AG04450 (cell line): ENCODE data around the gene S100A16. TPM values are rescaled to one million over a fixed set of nuclear protein-coding genes. Genes with fewer than 3 reads are reported as not detected.
"Not testable (repeated sequence)": the region's sequence is repeated elsewhere in the genome, so short reads cannot be mapped to it uniquely, and the experiment has no call there.

ENCODE experiments used
- CTCF ChIA-PET: fragments of 300-600, 350-600 bp; formaldehyde crosslinking; extraction: SDS; loops from one replicate; lab custom pipeline; 2022; ENCODE audit warnings: antibody characterized with exemption, inconsistent platforms; lab: Charles Lee
- POLR2A ChIA-PET: fragments of 350-600 bp; formaldehyde crosslinking; extraction: SDS; loops from one replicate; lab custom pipeline; 2021; ENCODE audit warnings: antibody characterized with exemption, inconsistent platforms; lab: Yijun Ruan, JAX
- DNase-seq: peaks from one replicate; pipeline ENCODE4 v3.0.0-alpha.2; 2011; ENCODE audit warnings: low read depth, low spot score
- H3K27ac ChIP-seq: one replicate; pipeline ENCODE4 v1.5.1; 2012; ENCODE audit warnings: low read depth, low read length, control low read depth
- H3K27me3 ChIP-seq: one replicate; pipeline ENCODE4 v1.6.0; 2012; ENCODE audit warnings: low read length; ENCODE audit not compliant: control insufficient read depth, insufficient read depth
- H3K4me3 ChIP-seq: 2 replicates; pipeline ENCODE4 v1.5.1; 2011; ENCODE audit warnings: mild to moderate bottlenecking, low read depth, low read length, control low read depth
- H3K9me3 ChIP-seq: 2 replicates; pipeline ENCODE4 v1.5.1; 2012; ENCODE audit warnings: low read length; ENCODE audit not compliant: control insufficient read depth, insufficient read depth
- polyA plus RNA-seq: library from polyadenylated mRNA; depleted of rRNA; stranded (reverse); fragments of >200 nt; gene quantifications from 2 replicates; pipeline ENCODE4 v1.2.3, GENCODE V29; 2011
- TF ChIP-seq, protein P1 (sequence below): IDR thresholded peaks from 2 replicates; pipeline ENCODE4 v1.5.1; 2011; ENCODE audit warnings: low read depth, low read length, control low read depth, inconsistent platforms

S100A16 gene
- polyA plus RNA-seq, 1 experiment = 224 TPM

DNA sequence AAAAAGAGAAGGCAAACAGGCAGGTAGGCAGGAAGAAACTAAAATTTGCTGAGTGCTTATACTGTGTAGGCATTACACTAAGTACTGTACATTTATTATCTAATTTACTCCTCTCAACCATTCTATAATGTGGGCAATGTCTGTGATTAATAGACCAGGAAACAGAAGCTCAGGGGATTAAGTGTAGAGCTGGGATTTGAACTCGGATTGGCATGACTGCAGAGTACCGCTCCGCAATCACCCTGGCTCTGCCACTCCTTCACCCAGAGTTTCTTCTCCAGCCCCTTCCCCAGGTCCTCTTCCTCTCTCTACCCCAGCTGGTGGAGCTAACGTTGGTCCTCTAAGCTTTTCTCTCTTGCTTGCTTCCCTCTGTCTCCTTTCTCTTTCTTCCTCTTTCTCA lies 35.8 kb downstream of the S100A16 start:
- POLR2A ChIA-PET = interaction anchor here (0.6 to 1.2 kb wide), 3 partner anchors 50 to 415 kb away, joined by 3 to 9 read pairs (median 3); partner anchors contain the start of genes CHTOP and S100A13
- CTCF ChIA-PET = interaction anchor here (1.2 to 3.8 kb wide), 5 partner anchors 7 to 225 kb away, joined by 3 to 20 read pairs (median 7); partner anchors contain the start of genes S100A1 and S100A13
- Histone ChIP-seq H3K4me3 (no peak overlapping the region), H3K27me3 (no peaks in the 10 kb centered on the region), H3K27ac (no peak overlapping the region), H3K9me3 (no peaks in the 10 kb centered on the region; the same call in 1 of the 2 replicates)
- DNase-seq = no peak
- TF ChIP-seq, protein P1, sequence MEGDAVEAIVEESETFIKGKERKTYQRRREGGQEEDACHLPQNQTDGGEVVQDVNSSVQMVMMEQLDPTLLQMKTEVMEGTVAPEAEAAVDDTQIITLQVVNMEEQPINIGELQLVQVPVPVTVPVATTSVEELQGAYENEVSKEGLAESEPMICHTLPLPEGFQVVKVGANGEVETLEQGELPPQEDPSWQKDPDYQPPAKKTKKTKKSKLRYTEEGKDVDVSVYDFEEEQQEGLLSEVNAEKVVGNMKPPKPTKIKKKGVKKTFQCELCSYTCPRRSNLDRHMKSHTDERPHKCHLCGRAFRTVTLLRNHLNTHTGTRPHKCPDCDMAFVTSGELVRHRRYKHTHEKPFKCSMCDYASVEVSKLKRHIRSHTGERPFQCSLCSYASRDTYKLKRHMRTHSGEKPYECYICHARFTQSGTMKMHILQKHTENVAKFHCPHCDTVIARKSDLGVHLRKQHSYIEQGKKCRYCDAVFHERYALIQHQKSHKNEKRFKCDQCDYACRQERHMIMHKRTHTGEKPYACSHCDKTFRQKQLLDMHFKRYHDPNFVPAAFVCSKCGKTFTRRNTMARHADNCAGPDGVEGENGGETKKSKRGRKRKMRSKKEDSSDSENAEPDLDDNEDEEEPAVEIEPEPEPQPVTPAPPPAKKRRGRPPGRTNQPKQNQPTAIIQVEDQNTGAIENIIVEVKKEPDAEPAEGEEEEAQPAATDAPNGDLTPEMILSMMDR = no peak

DNA sequence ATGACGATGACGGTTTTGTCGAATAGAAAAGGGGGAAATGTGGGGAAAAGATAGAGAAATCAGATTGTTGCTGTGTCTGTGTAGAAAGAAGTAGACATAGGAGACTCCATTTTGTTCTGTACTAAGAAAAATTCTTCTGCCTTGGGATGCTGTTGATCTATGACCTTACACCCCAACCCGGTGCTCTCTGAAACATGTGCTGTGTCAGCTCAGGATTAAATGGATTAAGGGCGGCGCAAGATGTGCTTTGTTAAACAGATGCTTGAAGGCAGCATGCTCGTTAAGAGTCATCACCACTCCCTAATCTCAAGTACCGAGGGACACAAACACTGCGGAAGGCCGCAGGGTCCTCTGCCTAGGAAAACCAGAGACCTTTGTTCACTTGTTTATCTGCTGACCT lies 37.4 kb downstream of the S100A16 start:
- H3K4me3 ChIP-seq, DNase-seq, H3K9me3 ChIP-seq, H3K27me3 ChIP-seq, POLR2A ChIA-PET, H3K27ac ChIP-seq: not testable (repeated sequence)
- CTCF ChIA-PET = interaction anchor here (1.2 to 3.8 kb wide), 3 partner anchors 43 to 65 kb away, joined by 3 to 20 read pairs (median 5); partner anchors contain the start of gene S100A13

GRCh38 chr1:153575081-153575491 lies 37.9 kb downstream of the S100A16 start:
- H3K27me3 ChIP-seq, H3K27ac ChIP-seq, H3K9me3 ChIP-seq, DNase-seq, H3K4me3 ChIP-seq, POLR2A ChIA-PET: not testable (repeated sequence)
- CTCF ChIA-PET = interaction anchor here (1.2 kb wide), 1 partner anchor 65 kb away, joined by 3 read pairs; no protein-coding TSS in a partner anchor

DNA sequence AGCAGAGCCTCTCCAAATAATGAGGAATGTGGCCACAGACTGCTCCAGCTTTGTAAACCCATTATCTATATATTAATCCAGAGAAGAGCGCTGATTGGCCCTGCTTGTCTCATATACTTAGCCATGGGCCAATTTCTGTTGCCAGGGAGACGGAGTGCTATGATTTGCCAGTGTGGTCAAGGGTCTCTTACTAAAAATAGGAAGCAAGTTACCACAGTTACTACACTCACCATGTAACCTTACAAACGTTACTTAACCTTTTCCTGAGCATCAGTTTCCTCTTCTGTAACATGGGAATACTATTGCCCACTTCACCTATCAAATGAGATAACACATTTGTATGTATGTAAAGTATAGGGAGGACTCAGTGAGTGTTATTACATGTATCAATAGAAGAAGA lies 39.6 kb downstream of the S100A16 start:
- TF ChIP-seq, protein P1 = no peak
- H3K4me3 ChIP-seq = no peak overlapping the region
- no peak for DNase-seq
- H3K9me3 ChIP-seq = no peaks in the 10 kb centered on the region; the same call in 1 of the 2 replicates
- peak overlapping the region; percentile 32 for H3K27ac ChIP-seq
- ChIA-PET POLR2A (interaction anchor here (0.7 to 2.1 kb wide), 6 partner anchors 22 to 71 kb away, joined by 3 to 14 read pairs (median 7); partner anchors contain the start of genes CHTOP and S100A13), CTCF (interaction anchor here (0.5 to 7.0 kb wide), 33 partner anchors 8 to 413 kb away, joined by 3 to 165 read pairs (median 11); partner anchors contain the start of genes CHTOP, ILF2, INTS3 and RAB13)
- H3K27me3 ChIP-seq = no peaks in the 10 kb centered on the region

DNA sequence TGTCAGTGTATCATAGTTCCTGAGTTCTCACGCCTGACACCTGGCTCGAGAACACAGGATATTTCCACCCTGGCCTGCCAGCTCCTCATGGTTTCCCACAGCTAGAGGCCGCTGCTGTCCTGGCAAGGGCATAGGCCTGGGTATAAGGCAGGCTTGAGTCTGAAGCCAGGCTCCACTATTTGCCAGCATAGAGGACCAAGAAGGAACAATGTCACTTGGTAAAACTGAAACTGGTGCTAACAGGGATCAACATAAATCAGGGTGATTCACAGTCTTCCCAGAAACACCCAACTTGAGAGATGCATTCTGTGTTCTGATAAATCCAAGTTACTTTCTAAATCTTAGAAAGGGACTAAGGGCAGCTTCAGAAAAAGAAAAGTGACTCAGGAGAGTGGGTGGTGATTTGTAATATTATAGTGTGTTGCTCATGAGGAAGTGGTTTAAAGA lies 40.3 kb downstream of the S100A16 start:
- no peaks in the 10 kb centered on the region for H3K27me3 ChIP-seq
- H3K27ac ChIP-seq = peak overlapping the region; percentile 77
- H3K9me3 ChIP-seq = no peaks in the 10 kb centered on the region; the same call in 1 of the 2 replicates
- CTCF ChIA-PET = interaction anchor here (0.6 to 7.0 kb wide), 55 partner anchors 9 to 414 kb away, joined by 3 to 165 read pairs (median 7); partner anchors contain the start of genes CHTOP, ILF2, INTS3 and RAB13
- DNase-seq = no peak
- peak overlapping the region; percentile 18; the same call in 1 of the 2 replicates for H3K4me3 ChIP-seq
- POLR2A ChIA-PET = interaction anchor here (0.7 to 2.1 kb wide), 7 partner anchors 23 to 72 kb away, joined by 3 to 14 read pairs (median 6); partner anchors contain the start of genes CHTOP and S100A13
- TF ChIP-seq, protein P1 = peak; percentile 89

DNA sequence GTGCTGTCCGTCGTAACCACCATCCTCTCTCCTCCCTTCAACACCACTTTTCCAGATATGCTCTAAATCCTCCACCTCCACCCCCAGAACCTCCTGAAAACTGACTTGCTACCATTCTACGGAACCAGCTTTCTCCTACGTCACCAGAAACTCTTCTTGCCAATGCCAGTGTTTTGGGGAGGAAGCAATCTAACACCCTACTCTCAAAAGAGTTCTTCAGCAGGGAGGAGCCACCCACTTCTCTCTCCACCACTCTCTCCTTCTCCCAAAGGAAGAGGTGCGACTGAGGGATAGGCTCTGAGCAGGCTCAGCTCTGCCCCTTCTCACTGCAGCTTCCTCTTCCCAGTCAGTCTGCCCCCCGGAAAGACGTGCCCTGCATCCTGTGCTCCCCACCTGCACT lies 41.2 kb downstream of the S100A16 start:
- ChIA-PET CTCF (interaction anchor here (0.6 to 7.0 kb wide), 49 partner anchors 9 to 415 kb away, joined by 3 to 165 read pairs (median 7); partner anchors contain the start of genes CHTOP, ILF2, RAB13 and S100A13), POLR2A (interaction anchor here (1.7 to 2.1 kb wide), 4 partner anchors 41 to 72 kb away, joined by 4 to 12 read pairs (median 6); partner anchors contain the start of gene S100A13)
- TF ChIP-seq, protein P1 = no peak
- no peak overlapping the region for H3K4me3 ChIP-seq
- H3K9me3 ChIP-seq = no peaks in the 10 kb centered on the region; the same call in 1 of the 2 replicates
- DNase-seq = no peak
- peak overlapping the region; percentile 77 for H3K27ac ChIP-seq
- no peaks in the 10 kb centered on the region for H3K27me3 ChIP-seq
